Stimulated activated CD4-positive, alpha-beta T cell treated with anti-CD3 and anti-CD28 coated beads, Interleukin-4, amount 100 ng/mL, for 48 hours (primary cell): ENCODE measurements around the gene CLSTN1.

Source experiments
- DNase-seq, 2 donors: peaks; one replicate each; pipeline ENCODE4 v3.0.0-alpha.2; 2020; ENCODE audit warnings: low read depth in 2 of 2

The CLSTN1 gene

DNA sequence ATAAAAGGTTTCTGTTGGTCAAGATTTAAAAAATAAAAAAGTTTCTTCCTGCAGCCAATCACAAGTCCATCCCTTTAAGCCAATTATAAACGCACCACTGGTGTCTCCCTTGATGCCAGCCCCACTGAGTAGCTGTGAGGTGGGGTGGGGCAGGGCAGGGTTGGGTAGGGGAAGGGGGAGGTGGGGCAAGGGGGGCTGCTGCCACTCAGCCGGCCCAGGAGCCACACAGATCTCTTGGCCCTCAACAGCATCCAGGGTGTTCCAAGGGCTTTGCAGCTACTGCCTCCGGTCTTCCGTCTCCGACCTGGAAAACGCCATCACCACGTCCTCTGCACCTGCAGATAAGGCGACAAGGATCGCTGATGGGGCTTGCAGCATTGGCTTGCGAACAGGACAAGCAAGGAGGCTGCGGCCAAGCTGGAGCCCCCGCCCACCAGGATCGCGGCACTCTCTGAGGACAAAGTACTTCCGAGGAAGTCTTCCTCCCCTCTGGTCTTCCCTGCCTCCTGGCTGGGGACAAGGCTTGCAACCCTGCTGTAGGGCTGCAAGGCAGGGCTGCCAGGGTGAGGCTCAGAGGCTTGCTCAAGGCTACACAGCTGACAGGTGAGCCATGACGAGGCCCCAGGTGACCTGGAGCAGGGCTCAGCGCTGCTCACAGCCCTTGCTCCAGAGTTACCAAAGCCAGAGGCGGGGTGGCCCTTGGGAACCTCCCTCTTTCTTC, 26.8 kb upstream of the CLSTN1 start:
- no peak for DNase-seq

DNA sequence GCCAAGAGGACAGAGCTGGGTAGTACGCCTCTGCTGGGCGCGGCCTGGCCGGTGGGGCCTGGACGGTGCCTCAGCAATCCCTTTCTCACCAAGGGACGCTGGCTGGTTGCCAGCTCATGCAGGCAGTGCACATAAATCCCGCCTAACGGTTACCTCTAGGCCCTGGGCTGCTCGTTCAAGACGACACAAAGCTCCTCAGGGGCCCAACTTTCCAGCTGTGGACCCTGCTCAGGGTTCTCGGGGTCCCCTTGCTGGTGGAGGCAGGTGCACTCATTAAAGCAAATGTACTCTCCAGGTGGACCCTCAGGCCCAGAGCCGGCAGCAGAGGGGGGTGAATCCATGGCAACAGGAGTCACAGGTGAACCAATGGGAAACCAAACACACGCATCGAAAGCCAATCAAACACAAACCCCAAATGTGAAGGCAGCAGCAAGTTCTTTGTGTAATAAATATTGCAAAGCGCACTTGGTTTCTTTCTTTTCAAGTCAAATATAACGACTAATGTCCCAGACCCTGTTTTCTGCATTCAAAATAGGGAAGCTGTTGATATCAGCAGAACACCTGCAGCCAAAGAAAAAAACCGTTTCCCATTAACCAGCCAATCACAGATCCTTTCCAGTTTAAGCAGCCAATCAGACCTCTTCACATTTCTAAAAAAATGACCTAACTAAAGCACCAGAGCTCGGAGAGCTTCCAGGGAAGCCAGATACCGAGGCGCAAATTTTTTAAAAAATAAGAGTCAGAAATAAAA, 26.1 kb upstream of the CLSTN1 start:
- no peak for DNase-seq

DNA sequence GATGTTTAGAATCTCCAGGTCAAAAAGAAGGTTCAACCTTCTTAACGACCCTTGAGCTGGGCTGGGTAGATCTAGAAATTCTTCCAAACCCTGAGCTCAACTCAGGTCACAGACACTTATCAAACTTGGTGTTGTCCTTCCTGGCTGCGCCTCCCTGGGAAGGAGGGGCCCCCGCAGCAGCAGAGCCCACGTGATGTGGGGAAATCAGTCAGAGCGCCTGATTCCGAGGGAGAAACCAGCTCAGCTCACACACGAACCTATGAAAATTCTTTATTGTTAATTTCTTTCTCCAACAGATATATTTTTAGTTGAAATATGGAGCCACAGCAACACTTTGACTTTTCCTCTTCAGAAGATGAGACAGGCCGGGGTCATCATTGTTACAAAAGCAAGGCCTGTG, 24.3 kb upstream of the CLSTN1 start:
- no peak for DNase-seq

DNA sequence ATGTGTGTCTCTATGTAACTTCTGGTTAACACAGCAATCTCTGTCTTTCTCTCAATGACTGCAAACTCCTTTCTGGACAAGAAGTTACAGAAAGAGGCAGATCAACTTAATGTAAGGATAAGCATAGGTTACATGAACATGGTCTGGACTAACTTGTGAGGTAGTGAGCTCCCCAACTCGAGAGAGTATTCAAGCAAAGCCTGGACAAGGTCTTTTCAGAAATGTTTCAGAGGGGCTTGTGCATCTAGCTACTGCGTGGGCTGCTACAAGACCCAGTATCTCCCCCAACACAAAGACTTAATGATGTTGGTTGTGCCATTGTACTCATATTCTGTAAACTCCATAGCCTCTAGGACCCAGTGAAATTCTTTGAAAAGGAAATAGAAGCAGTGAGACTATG, 23.5 kb upstream of the CLSTN1 start:
- DNase-seq: no peak

DNA sequence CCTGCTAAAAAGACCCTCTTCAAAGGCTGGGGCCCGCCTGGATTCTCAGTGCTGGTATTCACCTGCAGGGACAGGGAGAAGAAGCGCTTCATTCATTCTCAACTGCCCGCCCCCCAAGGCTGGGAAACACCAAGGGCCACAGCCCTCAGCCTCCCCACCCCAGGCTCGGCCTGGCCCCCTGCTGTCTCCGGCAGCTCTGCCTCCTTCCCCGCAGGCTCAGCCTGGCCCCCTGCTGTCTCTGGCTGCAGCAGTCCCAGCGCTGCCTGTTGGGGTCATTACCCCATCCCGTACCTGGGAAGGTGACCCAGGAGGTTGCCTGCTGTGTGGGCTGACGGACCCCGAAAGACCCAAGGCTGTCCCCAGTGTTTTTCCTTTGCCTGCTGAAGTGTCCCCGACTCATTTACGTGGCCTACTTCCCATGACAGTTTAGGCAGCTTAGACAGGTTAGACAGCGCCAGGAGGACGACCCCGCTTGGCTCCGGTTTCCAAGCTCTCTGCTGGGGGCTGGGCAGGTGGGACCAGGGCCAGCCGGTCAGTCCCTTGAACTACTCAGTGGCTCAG, 22.9 kb upstream of the CLSTN1 start:
- no peak for DNase-seq

DNA sequence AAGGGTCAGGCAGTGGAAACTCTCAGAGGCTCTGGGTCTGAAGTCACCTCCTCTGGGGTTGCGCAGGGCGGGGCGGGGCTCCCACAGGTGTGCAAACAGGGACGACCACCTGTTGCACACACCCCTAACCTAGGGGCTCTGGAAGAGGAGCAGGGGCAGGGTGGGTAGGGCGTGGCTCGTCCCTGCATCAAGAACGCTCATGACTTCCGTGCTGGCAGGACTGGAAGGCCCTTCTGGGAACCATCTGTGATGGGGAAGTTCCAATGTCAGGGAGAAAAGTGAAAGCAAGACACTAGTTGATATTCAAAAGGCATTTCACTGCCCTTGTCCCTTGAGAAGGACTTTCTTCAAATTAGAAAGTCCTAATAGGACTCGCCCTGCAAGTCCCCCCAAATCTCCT, 22.1 kb upstream of the CLSTN1 start:
- DNase-seq: no peak

DNA sequence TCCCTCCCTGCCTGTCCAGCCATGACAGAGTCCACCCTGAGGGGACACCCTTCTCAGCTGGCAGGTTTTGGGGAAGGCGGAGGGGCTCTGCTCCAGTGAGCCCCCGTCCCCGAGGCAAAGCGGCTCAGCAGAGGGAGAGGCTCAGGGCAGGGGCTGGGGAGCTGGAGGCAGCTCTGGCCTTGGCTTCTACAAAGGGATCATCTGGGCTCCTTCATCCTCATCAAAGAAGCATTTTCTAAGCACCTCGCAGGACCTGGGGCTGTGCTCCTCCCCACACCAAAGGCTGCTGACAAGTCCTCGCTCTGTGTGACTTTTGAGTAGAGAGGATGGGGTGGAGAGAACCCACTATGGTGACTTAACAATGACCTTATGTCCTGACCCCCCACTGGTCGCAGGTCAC, 21.0 kb upstream of the CLSTN1 start:
- DNase-seq: no peak

DNA sequence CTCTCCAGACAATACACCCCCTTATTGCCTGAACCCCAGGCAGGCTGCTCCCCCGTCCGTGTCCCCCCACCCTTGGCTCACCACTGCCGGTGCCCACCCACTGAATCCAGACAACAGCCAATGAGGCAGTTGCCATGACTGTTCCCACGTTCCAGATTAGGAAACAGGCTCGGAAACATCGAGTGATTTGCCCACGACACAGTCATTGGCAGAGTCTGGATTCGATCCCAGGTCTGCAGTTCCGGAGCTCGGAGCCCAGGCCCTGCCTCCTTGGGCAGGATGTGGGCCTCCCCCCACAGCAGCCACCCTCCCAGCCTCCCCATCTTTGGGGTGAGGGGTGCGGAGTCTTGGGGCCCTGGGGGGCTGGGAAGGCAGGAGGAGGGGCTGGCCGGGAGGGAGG, 20.3 kb upstream of the CLSTN1 start:
- no peak for DNase-seq

DNA sequence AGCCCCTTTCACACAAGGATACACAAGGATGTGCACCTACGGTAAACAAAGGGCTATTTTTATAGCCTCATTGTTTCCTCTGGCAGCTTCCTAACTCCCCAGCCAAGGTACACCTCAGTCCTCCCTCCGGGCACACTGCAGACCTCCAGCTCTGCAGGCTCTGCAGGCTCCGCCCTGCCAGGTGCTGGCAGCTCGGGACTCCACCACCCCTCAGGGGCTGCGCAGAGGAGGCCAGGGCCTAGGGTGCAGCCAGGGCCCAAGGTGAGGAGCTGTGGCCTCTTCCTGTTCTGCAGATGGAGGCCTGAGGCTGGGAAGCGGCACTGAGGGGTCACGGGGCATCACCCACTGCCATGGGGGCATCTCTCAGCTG, 19.8 kb upstream of the CLSTN1 start:
- no peak for DNase-seq

DNA sequence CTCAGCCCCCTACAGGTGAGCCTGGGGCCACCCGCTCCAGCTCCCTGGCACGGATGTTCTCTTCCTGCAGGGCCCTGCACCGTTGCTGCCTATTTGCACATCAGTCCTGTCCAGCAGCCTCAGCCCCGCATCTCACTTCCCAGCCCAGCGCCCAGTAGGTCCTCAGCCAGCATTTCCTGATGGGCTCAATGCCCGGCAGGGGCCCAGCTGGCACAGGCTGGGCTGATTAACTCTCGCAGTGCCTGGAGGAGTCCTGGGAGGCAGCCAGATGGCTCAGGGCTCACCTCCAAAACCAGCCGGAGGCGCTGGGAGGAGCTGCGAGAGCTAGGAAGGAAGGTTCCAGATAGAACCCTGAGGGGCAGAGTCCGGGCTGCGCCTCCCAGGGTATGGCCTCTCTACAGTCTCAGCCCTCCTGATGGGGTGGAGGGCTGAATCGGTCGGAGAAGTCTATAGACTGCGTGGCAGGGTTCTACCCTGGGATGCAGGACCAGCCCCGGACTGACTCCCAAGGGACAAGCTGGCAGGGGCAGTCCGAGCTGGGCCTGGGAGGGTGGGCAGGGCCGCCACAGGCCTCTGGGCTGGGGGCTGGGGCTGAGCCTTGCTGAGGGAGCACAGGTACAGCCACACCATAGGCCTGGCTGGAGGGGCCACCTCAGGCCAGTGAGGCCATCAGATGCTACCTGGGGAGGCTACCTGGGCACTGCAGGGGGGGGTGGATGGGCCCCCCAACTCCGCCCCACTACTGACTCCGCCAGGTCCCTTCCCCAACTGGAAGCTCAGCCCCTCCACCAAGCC, 19.2 kb upstream of the CLSTN1 start:
- no peak for DNase-seq

DNA sequence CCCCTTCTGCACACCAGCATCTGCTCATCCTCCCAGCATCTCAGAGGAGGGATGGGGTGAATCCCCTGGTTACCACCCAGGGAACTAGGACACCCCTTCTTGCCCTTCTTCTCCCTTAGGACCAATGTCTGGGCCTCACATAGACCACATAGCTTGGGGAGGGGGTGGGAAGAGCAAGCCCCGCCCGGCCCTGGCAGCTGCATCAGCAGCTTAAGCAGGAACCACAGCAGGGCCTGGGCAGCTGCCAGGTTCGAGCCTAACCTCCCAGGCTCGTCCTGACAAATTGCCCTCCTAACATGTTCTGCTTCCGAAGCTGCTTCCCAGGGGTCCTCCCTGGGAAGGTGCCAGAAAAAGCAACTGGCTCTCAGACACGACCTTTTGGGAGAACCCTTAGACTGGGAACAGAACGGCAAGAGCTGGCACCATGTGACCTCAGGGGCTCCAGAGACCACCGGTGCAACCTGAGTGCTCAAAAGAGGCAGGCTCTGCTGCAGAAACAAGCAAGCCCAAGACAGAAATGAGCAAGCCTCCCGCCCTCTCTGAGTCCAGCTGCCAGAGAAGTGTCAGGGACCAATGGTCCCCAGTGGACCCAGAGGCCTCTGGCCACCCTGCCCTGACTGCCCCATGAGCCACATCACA, 18.4 kb upstream of the CLSTN1 start:
- no peak for DNase-seq

DNA sequence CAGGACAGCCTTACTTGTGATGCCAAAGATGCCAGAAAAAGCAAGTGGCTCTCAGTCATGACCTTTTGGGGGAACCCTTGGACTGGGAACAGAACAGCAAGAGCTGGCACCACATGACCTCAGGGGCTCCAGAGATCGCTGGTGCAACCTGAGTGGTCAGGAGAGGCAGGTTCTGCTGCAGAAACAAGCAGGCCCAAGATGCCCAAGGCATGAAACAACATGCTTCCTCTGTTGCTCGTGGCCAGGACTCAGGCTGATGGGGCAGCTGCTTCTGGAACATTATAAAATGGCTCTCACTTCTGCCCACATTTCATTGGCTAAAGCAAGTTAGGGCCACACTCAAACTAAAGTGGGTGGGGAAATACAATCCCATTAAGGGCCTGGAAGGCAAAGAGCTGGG, 17.7 kb upstream of the CLSTN1 start:
- no peak for DNase-seq

DNA sequence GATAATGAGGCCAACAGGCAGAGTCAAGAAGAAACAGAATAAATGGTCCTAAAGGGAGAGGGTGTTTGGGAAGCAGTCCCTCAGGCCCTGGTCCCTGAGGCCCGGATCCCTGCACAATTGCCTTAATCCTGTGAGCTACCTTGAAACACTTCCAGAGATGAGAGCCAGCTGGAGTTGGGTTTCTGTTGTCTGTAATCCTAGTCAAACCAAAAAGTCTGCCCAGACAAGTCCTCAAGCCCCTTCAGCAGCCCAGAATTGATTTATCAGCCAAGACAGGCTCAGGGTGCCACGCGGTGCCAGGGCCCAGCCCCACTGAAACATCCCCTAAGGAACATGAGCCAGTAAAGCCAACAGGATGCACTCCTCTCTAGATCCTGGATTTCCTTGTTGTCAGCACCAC, 16.4 kb upstream of the CLSTN1 start:
- DNase-seq: no peak

DNA sequence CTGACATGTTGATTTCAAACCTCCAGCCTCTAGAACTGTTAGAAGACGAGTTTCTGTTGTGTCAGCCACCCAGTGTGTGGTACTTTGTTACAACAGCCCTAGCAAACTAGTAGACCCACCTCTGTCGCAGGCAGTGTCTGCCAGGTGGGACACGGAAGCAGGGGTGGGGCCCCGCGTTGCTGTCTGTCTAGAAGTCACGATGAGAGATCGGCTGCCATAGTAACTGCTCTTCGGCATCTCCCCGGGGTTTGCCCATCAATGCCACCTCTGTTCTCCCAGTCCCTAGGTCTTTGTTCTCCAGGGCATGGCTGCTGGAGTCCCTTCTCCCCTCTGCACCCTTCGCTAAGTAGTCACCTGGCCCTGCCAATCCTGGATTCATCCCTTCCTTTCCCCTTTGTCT, 15.2 kb upstream of the CLSTN1 start:
- no peak for DNase-seq

DNA sequence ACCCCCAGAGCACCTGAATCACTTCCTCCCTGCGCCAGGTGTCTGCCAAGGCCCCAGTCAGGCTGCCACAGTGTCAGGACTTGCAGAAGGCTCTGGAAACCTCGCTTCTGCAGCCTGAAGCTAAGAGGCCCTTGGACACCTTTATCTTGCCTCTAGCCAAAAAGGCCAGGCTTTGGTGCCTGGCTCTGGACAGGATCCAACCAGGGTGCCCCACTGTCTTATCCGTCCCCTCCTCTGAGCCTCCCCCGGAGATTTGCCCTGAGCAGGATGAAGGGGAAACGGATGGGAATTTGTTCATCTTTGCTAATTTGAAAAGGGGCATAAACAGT, 12.8 kb upstream of the CLSTN1 start:
- DNase-seq: no peak

DNA sequence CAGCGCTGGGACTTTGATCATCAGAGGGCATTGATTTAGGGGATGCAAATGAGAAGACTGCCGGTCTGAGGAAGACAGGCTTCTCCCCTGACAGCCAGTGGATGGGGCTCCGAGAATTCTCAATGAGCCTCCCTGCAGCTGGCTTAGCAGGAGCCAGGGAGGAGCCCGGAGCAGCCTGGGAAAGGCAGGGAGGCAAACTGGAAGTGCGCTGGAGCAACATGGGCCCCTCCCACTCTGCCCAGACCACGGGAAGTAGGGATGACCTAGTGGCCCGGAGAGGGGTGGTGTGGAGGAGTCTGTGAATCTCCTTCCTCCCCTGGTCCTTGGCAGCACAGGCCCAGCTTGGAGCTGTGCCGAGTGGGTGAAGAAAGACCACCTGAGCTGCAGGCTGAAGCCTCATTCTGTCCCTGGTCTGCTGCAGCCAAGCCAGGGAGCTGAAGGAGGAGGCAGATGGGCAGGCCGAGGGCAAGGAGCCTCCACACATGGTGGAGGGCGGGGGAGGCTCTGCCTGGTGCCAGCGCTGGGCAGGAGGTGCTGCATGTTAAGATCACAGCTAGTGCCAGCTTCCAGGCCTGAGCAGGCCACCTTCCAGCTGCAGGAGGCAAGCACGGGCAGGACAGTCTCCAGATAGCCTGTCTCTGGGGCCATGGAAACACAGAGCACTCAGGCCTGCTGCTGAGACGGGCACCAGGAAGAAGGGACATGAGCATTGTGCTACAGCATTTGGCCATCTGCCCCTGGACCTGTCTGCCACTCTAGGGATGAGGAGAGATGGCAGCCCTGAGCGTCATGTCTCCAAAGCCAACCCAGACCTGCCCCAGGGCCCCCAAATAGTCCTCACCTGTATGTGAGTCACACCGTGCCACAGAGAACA, 12.2 kb upstream of the CLSTN1 start:
- no peak for DNase-seq

DNA sequence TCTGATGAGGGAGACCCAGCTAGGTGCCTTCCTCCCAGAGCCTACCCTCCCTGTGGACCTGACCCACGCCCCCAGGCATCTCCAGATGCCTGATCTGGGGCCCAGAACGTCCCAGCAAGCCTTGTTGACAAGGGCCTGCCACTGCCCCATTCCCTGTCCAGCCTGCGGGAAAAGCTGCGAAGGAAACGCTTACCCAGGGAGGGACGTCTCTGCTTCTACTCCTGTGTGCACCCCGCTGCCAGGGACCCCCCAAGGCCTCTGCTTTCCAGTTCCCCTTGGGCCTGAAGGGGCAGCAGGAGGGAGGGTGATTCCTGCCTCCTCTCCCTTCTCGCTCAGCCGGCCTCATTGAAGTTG, 11.6 kb upstream of the CLSTN1 start:
- DNase-seq: no peak

DNA sequence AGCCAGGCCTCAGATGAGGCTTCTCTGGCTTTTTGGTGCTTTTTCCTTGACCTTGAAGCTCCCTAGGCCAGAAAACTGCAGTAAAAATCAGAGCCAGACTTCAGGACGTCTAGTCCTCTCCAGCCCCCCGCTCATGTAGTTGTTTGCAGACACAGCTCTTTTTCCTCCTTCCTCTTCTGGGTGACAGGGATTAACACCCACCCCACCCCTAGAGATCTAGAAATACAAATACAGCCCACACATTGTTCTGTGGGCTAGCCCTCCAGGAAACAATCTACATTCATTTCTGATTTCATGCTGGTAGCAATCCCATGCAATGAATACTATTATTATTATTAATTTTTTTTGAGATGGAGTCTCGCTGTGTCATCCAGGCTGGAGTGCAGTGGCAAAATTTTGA, 9.9 kb upstream of the CLSTN1 start:
- no peak for DNase-seq

DNA sequence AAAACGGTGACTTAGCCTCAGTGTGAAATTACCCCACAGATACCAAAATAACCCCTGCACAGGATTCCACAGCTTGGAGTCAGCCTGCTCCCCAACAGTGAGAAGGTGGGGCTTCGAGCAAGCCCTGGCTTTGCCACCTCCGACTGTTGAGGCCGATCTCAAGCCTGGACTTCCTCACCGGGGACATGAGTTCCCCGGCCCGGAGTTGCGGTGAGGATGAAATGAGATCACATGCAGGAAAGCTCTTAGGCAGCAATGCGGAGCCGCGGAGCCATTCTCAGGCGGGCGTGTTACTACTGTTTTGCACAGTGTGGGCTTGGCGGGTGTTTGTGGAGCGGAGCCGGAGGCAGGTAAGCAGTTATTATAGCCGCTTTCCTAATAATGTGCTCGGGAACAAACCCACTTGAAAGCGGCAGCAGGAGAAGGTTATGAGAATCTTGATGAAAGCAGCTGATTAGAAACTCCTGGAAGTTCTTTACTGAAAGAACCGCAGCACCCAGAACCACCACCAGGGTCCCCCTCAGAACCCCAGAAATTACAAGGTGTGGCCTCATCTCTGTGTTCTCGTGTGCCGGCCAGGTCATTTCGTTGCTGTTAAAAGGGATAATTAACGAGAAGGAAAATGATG, 3.9 kb upstream of the CLSTN1 start:
- no peak for DNase-seq

DNA sequence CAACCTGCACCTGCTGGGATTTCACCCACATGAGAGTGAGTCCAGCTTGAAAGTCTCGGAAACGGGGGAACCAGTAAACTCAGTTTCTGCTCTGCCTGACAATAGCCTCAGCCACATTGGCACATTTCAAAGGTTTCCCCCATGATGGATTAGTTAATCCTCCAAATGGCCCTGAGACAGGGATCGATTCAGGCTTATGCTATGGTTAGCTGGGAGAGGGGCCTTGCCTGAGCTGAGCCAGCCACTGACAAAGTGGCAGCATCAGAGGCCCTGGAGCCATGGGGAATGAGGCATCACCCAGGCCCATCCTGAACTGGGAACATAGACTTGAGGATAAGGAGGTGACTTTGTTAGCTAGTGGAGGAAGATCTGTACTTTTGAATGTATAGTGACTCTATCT, 2.9 kb upstream of the CLSTN1 start:
- DNase-seq: no peak

DNA sequence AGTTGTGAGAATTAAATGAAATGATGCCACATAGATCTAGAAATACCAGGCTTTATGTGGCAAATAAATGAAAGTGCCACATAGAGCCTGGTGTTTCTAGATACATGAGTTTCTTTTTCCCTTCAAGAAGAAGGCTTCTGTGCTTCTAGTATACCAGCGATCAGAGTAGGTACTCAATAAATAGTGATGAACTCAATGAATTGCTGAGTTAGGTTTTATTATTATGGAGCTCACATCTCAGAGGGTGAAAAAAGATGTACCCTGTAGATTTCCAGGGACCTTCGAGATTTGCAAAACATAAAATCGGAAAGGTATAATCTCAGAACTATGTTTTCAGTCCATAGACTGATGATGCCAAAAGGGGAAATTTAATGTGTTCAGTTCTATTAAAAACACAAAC, 2.3 kb upstream of the CLSTN1 start:
- DNase-seq: no peak
